Subcutaneous adipose tissue (tissue), 4 donors: ENCODE results near the gene CTTN. TPM values are rescaled to one million over a fixed set of nuclear protein-coding genes. Genes with fewer than 3 reads are reported as not detected.

Experiments
- total RNA-seq, 4 donors: library from RNA; depleted of rRNA; stranded (reverse); fragments of >200 nt; gene quantifications; one replicate each; pipeline ENCODE4 v1.1.0, GENCODE V29; 2016
- TF ChIP-seq, protein P1 (sequence below): fragments of 450-650 bp; IDR thresholded peaks from one replicate; pipeline ENCODE4 v1.5.1; 2016; ENCODE audit warnings: low read depth, mild to moderate bottlenecking, control low read depth, antibody characterized with exemption, moderate library complexity

The CTTN gene
- total RNA-seq, 4 donors from 2014 or later: 170 to 264 (median 181) TPM

DNA sequence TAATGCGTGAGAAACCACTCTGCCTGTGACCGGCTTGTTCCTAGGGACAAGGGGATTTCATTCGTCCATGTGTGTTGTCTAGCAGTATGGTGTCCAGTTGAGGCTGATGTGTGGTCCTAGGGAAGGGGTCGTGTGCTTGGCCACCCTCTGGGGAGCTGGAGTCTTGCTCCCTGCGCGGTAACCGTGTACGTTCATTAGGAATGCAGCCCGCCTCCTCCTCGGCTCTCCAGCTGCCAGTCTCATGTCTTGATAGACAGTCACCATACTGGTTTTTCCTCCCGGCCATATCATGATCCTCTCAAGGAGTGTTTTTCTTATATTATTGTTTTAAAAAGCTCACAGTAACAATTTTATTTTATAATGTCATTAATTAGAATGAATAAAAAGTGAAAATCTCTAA, 5.9 kb downstream of the CTTN start:
- TF ChIP-seq, protein P1, sequence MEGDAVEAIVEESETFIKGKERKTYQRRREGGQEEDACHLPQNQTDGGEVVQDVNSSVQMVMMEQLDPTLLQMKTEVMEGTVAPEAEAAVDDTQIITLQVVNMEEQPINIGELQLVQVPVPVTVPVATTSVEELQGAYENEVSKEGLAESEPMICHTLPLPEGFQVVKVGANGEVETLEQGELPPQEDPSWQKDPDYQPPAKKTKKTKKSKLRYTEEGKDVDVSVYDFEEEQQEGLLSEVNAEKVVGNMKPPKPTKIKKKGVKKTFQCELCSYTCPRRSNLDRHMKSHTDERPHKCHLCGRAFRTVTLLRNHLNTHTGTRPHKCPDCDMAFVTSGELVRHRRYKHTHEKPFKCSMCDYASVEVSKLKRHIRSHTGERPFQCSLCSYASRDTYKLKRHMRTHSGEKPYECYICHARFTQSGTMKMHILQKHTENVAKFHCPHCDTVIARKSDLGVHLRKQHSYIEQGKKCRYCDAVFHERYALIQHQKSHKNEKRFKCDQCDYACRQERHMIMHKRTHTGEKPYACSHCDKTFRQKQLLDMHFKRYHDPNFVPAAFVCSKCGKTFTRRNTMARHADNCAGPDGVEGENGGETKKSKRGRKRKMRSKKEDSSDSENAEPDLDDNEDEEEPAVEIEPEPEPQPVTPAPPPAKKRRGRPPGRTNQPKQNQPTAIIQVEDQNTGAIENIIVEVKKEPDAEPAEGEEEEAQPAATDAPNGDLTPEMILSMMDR: no peak

DNA sequence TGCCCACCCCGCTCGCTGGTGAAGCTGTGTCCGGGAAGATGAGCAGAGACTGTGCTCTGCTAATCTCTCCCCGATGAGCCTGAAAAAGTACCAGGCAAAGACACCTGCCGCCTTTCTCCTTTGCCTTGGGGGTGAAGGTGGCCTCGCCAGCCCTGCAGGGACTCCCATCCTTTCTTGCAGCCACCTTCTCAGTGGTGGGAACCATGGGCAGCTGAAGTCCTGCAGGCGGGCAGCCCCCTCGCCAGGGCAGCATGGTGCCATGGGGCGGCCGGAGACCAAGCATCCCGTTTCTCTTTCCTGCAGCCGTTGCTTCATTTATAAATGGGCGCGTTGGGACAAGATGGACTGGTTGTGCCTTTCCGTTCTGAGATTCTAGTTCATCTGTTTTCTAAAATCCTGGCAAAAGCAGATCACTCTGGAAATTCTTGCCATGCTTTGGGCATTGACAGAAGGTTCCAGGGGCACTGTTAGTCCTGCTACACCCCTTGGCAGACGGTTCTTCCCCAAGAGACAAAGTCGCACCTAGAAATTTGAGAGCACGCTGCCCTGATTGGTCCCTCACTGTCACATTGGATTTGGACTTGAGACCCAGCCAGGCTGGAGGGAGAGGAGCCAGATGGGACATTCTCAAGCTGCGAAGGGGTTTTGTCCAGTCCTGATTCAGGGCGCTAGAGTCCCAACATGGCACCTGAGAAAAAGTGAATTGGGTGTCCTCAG, 7.5 kb downstream of the CTTN start:
- TF ChIP-seq, protein P1: no peak

DNA sequence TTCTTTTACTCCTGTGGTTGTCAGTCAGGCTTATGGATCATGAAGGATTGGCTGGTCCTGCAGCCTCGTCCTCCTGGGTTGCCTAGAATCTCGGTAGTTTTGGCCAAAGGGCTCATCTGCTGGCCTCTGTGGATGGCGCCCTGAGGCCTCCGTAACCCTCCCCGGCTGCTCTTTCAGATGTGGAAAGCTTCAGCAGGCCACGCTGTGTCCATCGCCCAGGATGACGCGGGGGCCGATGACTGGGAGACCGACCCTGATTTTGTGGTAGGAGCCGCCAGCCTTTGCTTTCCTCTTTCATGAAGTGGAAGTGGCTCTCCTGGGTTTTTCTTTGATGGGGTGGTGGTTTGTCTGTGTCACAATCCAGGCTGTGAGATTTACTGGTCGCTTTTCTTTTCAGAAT, 8.8 kb downstream of the CTTN start:
- TF ChIP-seq, protein P1: no peak

DNA sequence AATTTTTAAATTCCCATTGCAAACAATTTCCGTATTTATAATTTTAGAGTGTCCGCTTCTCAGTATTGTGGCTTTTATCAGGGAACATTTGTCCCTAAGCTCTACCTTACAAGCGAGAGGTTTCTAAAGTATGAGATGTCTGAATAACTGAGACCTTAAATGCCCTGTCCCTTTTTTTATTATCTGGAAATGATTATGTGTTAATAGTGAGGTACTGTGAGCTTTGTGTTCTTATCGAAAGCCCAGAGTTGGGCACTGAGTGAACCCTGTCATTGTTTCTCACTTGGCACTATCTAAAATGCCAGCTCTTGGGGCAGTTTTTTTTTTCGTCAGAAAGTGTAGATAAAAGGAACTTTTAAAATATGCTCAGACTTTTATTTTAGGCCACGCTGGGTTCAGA, 9.5 kb downstream of the CTTN start:
- TF ChIP-seq, protein P1: no peak

DNA sequence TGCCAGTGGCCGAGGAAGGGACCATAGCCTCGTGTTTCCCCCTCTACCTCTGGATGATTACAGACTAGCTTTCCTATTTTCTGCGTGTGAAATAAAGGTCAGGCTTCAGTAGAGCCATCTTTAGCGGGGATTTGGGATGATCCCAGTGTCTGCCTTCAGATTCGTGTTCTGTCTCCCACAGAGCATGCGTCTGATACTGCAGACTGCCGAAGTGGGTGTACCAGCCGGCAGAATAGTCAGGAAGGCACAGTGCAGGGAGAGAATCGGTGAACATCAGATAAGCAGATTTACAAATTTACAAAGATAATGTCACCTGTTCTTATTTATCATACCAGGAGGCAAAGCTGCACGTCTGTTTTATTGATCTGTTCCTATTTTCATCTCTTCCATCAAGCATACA, 11.1 kb downstream of the CTTN start:
- TF ChIP-seq, protein P1: no peak

DNA sequence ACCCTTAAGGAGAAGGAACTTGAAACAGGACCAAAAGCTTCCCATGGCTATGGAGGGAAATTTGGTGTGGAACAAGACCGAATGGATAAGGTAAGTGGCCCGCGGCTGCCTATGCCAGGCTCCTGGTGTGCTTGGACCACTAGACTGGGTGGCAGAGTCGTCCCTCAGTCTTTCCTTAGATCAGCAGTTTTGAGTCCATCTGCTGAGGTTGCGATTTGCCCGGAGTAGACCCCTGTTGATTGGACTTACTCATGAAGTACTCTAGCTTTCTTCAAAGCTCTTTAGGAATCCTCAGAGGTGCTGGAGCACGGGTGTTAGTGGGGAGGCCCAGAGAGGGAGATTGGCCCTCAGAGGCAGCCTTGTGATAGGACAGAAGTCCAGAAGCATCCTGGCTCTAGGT, 11.5 kb downstream of the CTTN start:
- TF ChIP-seq, protein P1: no peak

DNA sequence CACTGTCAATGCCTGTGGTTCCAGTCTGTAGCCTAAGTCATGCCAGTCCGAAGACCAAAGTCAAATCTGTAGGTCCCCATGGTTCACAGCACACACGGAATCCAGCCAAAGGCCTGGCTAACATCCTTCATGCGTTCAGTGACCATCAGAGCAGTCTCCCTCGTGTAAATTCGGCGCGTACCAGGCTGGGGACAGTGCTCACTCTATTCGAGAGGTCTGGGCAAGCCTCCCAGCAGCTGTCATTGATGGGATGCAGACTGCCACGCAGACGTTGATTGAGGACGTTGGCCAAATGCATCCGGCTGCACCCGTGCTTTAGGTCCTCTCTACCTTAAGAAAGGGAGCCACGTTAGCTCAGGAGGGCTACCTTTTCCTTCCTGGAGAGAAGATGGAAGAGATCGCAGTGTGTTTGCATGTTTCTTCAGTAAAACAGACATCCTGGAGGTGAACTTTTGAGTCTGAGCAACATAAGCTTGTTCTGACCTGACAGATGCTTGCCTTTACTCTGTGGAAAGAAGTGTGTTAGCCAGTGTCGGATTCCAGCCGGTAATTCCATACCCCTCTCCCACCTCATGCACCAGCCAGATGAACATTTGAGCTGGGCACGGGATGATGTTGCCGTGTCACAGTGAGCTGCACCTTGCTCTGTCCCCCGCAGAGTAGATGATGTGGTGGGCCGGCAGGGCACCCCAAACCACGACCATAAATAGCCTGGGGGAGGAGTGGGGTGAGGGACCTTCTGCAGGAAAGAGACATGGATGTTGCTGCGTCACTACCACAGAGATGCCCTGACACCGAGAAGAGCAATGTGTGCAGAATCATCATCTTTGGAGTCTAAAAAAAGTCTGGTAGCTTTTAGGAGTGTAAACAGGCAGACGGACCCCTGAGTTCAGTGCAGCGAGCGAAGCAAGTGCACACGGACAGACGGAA, 12.2 kb downstream of the CTTN start:
- TF ChIP-seq, protein P1: no peak
